Measurements from ENCODE around the gene ANKRD52. TPM values are rescaled to one million over a fixed set of nuclear protein-coding genes. Genes with fewer than 3 reads are reported as not detected.

ANKRD52 gene
- total and polyA plus RNA-seq, 10 of the 15 experiments (the other 5 are each of a cell fraction or from before 2014, with no cell fraction given): 0.90 to 55.3 (median 16.1) TPM

DNA sequence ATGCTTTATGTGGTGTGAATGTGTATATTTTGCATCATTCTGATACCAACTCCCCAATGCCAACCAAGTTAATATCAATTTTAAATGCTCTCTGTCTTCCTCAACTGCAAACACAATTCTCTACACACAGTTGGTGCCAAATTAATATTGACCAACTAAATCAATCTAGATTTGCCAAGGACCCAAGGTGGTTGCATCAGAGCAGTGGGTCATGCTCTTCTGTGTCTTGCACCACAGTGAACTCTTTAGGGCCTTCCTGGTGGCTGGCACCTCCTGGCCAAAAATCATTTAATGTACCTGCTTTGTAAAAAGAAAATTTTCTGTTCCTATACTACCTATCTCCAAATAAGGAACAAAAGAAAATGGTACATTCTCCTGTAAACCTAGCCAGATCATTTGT, 22.7 kb upstream of the ANKRD52 start:
- no peak overlapping the region for H3K27ac ChIP-seq (ENCODE audit: control insufficient read depth, insufficient read depth)
- H3K4me1 ChIP-seq (ENCODE audit: control insufficient read depth, insufficient read depth, low read length): no peaks in the 10 kb centered on the region
- no peak overlapping the region for H2AFZ ChIP-seq (ENCODE audit: control insufficient read depth, low read depth, low read length)
- no peak for TF ChIP-seq FOXM1 (IDR thresholded peaks at IDR 0.05; ENCODE audit: low read depth, low read length)
- TF ChIP-seq NR2F1 (conservative IDR thresholded peaks at IDR 0.05): no peak
- no peak for TF ChIP-seq HDAC2 (IDR thresholded peaks at IDR 0.05)
- TF ChIP-seq ZNF274 (IDR thresholded peaks at IDR 0.05; ENCODE audit: insufficient read depth, insufficient read length): no peak
- no peak for TF ChIP-seq ZNF24 (IDR thresholded peaks at IDR 0.05)
- TF ChIP-seq, protein P1, sequence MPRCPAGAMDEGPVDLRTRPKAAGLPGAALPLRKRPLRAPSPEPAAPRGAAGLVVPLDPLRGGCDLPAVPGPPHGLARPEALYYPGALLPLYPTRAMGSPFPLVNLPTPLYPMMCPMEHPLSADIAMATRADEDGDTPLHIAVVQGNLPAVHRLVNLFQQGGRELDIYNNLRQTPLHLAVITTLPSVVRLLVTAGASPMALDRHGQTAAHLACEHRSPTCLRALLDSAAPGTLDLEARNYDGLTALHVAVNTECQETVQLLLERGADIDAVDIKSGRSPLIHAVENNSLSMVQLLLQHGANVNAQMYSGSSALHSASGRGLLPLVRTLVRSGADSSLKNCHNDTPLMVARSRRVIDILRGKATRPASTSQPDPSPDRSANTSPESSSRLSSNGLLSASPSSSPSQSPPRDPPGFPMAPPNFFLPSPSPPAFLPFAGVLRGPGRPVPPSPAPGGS (IDR thresholded peaks at IDR 0.05; ENCODE audit: borderline replicate concordance, insufficient read depth, low read depth, low read length, poor library complexity, severe bottlenecking): no peak
- TF ChIP-seq PAX5 (IDR thresholded peaks at IDR 0.05; ENCODE audit: borderline replicate concordance, low read depth, low read length): no peak
- TF ChIP-seq POLR2A (IDR thresholded peaks at IDR 0.05; ENCODE audit: low read depth, low read length): no peak
- no peak for TF ChIP-seq KAT2A (conservative IDR thresholded peaks at IDR 0.05; ENCODE audit: control insufficient read depth, low read depth, low read length)
- TF ChIP-seq, protein P2, sequence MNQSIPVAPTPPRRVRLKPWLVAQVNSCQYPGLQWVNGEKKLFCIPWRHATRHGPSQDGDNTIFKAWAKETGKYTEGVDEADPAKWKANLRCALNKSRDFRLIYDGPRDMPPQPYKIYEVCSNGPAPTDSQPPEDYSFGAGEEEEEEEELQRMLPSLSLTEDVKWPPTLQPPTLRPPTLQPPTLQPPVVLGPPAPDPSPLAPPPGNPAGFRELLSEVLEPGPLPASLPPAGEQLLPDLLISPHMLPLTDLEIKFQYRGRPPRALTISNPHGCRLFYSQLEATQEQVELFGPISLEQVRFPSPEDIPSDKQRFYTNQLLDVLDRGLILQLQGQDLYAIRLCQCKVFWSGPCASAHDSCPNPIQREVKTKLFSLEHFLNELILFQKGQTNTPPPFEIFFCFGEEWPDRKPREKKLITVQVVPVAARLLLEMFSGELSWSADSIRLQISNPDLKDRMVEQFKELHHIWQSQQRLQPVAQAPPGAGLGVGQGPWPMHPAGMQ (IDR thresholded peaks at IDR 0.05; ENCODE audit: borderline replicate concordance): no peak
- no peak for TF ChIP-seq SMAD1 (IDR thresholded peaks at IDR 0.05; ENCODE audit: low read depth, partially characterized antibody)
- no peak for TF ChIP-seq SMAD5 (IDR thresholded peaks at IDR 0.05; ENCODE audit: low read depth)
- no peak for TF ChIP-seq BCL11A (IDR thresholded peaks at IDR 0.05; ENCODE audit: low read depth, low read length)
- TF ChIP-seq KDM1A (IDR thresholded peaks at IDR 0.05; ENCODE audit: borderline replicate concordance): no peak
- TF ChIP-seq, protein P3, sequence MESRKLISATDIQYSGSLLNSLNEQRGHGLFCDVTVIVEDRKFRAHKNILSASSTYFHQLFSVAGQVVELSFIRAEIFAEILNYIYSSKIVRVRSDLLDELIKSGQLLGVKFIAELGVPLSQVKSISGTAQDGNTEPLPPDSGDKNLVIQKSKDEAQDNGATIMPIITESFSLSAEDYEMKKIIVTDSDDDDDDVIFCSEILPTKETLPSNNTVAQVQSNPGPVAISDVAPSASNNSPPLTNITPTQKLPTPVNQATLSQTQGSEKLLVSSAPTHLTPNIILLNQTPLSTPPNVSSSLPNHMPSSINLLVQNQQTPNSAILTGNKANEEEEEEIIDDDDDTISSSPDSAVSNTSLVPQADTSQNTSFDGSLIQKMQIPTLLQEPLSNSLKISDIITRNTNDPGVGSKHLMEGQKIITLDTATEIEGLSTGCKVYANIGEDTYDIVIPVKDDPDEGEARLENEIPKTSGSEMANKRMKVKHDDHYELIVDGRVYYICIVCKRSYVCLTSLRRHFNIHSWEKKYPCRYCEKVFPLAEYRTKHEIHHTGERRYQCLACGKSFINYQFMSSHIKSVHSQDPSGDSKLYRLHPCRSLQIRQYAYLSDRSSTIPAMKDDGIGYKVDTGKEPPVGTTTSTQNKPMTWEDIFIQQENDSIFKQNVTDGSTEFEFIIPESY (IDR thresholded peaks at IDR 0.05): no peak
- TF ChIP-seq PAX8 (IDR thresholded peaks at IDR 0.05): no peak
- TF ChIP-seq CBFB (IDR thresholded peaks at IDR 0.05; ENCODE audit: low read depth): no peak
- DNase-seq (ENCODE audit: low read depth, low spot score) (no peak), ATAC-seq (no peak), FAIRE-seq (no peak)
- no peaks in the 10 kb centered on the region for H3K9me3 ChIP-seq (replicated peaks; ENCODE audit: control insufficient read depth, insufficient read depth, low read length)
- in situ Hi-C loops (cut with MboI) (no loop called here), intact Hi-C loops (cut with micrococcal nuclease; ENCODE audit: unreplicated experiment) (no loop called here)
- H3K9ac ChIP-seq (ENCODE audit: control insufficient read depth, insufficient read depth, low read length): no peak overlapping the region
- ChIA-PET CTCF (no interaction called here), POLR2A (no interaction called here), SMC1A (ENCODE audit: uncharacterized antibody, unreplicated experiment) (no interaction called here), RAD21 (ENCODE audit: unreplicated experiment) (no interaction called here)
- no TSS peak for BruUV-seq (replicated peaks)
- H3K4me3 ChIP-seq: no peak overlapping the region
- peaks cover 6 to 23% of the 10 kb centered on the region in 2 experiments for H3K36me3 ChIP-seq (ENCODE audit: control insufficient read depth in 2 of 2, insufficient read depth in 2 of 2, low read length in 1 of 2)
- H3K79me2 ChIP-seq (ENCODE audit: control insufficient read depth, insufficient read depth, low read length): no peaks in the 10 kb centered on the region
- H4K20me1 ChIP-seq (ENCODE audit: control insufficient read depth, insufficient read depth): no peaks in the 10 kb centered on the region
- H3K27me3 ChIP-seq (replicated peaks in 1 of 2; ENCODE audit: control insufficient read depth in 2 of 2, insufficient read depth in 2 of 2, low read length in 1 of 2): no peaks in the 10 kb centered on the region
- no peak overlapping the region for H3K4me2 ChIP-seq (ENCODE audit: control insufficient read depth, insufficient read depth)

Data from GM12878 (cell line).